ENCODE measurements around the gene SRSF7. TPM values are rescaled to one million over a fixed set of nuclear protein-coding genes. Genes with fewer than 3 reads are reported as not detected.
A peak's percentile ranks its signal among the peaks of the same experiment; 100 is the strongest.
"Not testable (repeated sequence)": the region's sequence is repeated elsewhere in the genome, so short reads cannot be mapped to it uniquely, and the experiment has no call there.

SRSF7 gene
- total RNA-seq, 2 experiments from 2014 or later, result 243 to 249 TPM

DNA sequence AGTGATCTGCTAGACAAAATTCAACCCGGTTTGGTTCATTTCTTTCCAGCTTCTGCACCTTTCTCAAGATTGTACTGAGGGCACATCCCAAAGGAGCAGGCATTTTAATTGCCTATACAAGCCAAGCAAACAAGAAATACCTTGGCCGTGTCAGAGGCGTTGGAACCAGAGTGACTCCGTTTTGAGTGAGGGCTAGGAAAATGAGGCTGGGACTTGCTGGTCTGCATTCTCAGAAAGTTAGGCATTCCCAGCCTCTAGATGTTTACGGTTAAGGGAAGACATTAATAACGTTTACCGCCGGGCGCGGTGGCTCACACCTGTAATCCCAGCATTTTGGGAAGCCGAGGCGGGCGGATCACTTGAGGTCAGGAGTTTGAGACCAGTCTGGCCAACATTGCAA, 25.4 kb upstream of the SRSF7 start:
- Mint-ChIP-seq H3K4me3 (no peak overlapping the region), H3K27me3 (peaks cover 16% of the 10 kb centered on the region), H3K9me3 (no peaks in the 10 kb centered on the region), H3K27ac (no peak overlapping the region), H3K36me3 (ENCODE audit: low read depth) (peaks cover 11% of the 10 kb centered on the region), H3K4me1 (peaks cover 23% of the 10 kb centered on the region)
- no peak for DNase-seq
- POLR2A ChIA-PET, result interaction anchor here (0.6 to 4.9 kb wide), 4 partner anchors 25 to 397 kb away, joined by 3 to 34 read pairs (median 4); partner anchors contain the start of gene SRSF7
- CTCF ChIA-PET, result no interaction called here

DNA sequence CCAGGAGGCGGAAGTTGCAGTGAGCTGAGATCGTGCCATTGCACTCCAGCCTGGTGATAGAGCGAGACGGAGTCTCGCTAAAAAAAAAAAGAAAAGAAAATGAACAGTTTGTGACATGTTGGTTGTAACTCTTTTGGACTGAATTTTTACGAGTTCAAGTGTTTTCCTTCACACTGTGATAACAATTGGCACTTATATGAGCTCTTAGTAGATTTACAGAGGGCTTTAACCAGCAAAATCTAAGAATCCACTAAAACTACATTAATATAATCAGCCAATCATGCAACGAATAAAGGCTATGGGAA, 24.7 kb upstream of the SRSF7 start:
- Mint-ChIP-seq H3K9me3 (no peaks in the 10 kb centered on the region), H3K27ac (no peak overlapping the region), H3K36me3 (ENCODE audit: low read depth) (peaks cover 4% of the 10 kb centered on the region), H3K27me3 (peaks cover 16% of the 10 kb centered on the region), H3K4me3 (no peak overlapping the region), H3K4me1 (peaks cover 23% of the 10 kb centered on the region)
- POLR2A ChIA-PET, result interaction anchor here (1.1 to 4.9 kb wide), 3 partner anchors 25 to 34 kb away, joined by 3 to 34 read pairs (median 6); partner anchors contain the start of gene SRSF7
- CTCF ChIA-PET, result no interaction called here
- no peak for DNase-seq

DNA sequence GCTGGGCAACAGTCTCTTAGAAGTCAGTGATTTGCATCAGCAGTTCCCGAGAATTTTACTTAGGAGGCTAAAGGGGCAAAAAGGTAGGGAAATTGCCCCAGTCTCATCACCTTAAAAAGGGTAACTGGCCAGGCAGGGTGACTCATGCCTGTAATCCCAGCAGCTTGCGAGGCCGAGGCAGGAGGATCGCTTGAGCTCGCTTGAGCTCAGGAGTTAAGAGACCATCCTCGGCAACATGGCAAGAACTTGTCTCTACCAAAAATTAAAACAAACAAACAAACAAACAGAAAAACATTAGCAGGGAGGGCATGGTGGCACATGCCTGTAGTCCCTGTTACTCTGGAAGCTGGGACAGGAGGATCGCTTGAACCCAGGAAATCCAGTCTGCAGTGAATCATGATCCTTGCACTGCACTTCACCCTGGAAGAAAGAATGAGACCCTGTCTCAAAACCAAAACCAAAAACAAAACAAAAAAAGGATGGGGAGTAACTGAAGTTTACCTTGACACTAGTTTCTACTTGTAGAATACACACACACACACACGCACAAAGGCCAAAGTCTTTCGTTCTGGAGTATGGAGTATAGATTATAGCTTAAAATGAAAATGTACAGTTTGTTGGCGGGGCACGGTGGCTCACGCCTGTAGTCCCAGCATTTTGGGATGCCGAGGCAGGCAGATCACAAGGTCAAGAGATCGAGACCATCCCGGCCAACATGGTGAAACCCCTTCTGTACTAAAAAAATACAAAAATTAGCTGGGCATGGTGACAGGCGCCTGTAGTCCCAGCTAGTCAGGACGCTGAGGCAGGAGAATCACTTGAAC, 24.1 kb upstream of the SRSF7 start:
- DNase-seq, result no peak
- Mint-ChIP-seq H3K4me3 (no peak overlapping the region), H3K27me3 (peaks cover 16% of the 10 kb centered on the region), H3K27ac (no peak overlapping the region), H3K36me3 (ENCODE audit: low read depth) (peaks cover 4% of the 10 kb centered on the region), H3K9me3 (no peaks in the 10 kb centered on the region), H3K4me1 (peaks cover 23% of the 10 kb centered on the region)
- ChIA-PET CTCF (interaction anchor here (0.9 kb wide), 1 partner anchor 40 kb away, joined by 3 read pairs; no protein-coding TSS in a partner anchor), POLR2A (interaction anchor here (1.1 to 4.9 kb wide), 3 partner anchors 24 to 34 kb away, joined by 3 to 34 read pairs (median 6); partner anchors contain the start of gene SRSF7)

DNA sequence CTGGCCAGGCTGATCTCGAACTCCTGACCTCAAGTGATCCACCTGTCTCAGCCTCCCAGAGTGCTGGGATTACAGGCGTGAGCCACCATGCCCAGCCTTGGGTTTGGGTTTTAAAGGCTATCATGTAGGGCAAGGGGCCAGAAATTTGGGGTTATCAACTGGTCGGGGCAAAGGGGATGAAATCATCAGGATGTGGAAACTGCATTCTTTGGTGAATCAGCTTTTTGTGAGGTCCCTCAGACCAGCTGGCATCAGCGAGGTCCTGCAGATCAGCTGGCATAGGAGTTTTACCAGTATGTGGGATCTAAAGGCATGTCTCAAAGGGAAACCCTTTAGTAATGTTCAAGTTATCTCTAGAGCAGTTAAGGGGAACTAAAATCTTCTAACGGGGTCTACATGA, 20.5 kb upstream of the SRSF7 start:
- Mint-ChIP-seq H3K9me3 (no peaks in the 10 kb centered on the region), H3K4me1 (peaks cover 5% of the 10 kb centered on the region), H3K4me3 (no peak overlapping the region), H3K36me3 (ENCODE audit: low read depth) (no peaks in the 10 kb centered on the region), H3K27ac (no peak overlapping the region), H3K27me3 (peaks cover 14% of the 10 kb centered on the region)
- DNase-seq, result no peak
- POLR2A ChIA-PET, result interaction anchor here (1.1 to 4.9 kb wide), 2 partner anchors 10 to 20 kb away, joined by 3 to 30 read pairs; partner anchors contain the start of gene SRSF7
- CTCF ChIA-PET, result interaction anchor here (0.6 to 1.2 kb wide), 2 partner anchors 168 to 396 kb away, joined by 3 read pairs; no protein-coding TSS in a partner anchor

DNA sequence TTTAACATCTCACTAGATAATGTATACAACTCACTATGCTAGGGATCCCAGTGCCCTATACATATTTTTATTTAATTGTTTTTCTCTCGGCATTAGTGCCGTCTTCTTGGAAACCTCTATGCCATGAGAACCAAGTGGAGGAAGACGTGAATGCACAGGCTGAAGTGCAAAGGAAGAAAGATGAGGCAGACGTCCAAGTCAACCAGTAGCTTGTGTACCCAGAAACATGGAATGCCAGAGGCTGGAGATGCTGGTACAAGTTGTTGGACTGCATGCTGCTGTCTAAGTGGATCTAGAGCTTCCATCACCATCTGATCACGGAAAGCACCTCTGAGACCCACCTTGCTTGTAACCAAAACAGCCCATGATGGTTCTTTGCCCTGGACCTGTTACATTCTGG, 14.4 kb upstream of the SRSF7 start:
- POLR2A ChIA-PET, result interaction anchor here (1.1 to 1.3 kb wide), 2 partner anchors 14 to 15 kb away, joined by 4 to 5 read pairs; partner anchors contain the start of gene SRSF7
- Mint-ChIP-seq H3K9me3 (no peaks in the 10 kb centered on the region), H3K4me1 (peaks cover 10% of the 10 kb centered on the region), H3K36me3 (ENCODE audit: low read depth) (no peaks in the 10 kb centered on the region), H3K4me3 (no peak overlapping the region), H3K27me3 (no peaks in the 10 kb centered on the region), H3K27ac (no peak overlapping the region)
- CTCF ChIA-PET, result no interaction called here
- DNase-seq, result no peak

DNA sequence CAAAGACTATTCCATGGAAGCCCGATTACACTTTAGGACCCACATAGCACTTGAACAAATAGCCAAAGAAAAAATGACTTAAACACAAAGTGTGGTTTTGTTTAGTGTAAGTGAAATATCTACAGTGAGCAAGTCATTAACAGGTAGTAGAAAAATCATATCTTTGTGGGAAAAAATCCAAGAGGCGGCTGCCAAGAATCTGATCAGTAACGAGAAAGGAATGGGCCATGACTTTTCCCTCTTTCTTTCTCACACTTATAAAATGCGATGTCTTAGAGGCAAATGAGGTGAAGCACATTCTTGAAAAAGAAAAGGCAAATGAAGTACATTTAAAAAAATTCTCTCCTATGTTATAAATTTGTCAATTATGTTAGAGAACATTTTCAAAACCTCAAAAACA, 14.0 kb upstream of the SRSF7 start:
- no peaks in the 10 kb centered on the region for H3K27me3 Mint-ChIP-seq
- H3K9me3 Mint-ChIP-seq, result no peaks in the 10 kb centered on the region
- H3K36me3 Mint-ChIP-seq (ENCODE audit: low read depth), result no peaks in the 10 kb centered on the region
- no peak for DNase-seq
- no peak overlapping the region for H3K4me3 Mint-ChIP-seq
- ChIA-PET POLR2A (interaction anchor here (1.1 kb wide), 1 partner anchor 15 kb away, joined by 5 read pairs; no protein-coding TSS in a partner anchor), CTCF (no interaction called here)
- H3K27ac Mint-ChIP-seq, result no peak overlapping the region
- H3K4me1 Mint-ChIP-seq, result peaks cover 10% of the 10 kb centered on the region

DNA sequence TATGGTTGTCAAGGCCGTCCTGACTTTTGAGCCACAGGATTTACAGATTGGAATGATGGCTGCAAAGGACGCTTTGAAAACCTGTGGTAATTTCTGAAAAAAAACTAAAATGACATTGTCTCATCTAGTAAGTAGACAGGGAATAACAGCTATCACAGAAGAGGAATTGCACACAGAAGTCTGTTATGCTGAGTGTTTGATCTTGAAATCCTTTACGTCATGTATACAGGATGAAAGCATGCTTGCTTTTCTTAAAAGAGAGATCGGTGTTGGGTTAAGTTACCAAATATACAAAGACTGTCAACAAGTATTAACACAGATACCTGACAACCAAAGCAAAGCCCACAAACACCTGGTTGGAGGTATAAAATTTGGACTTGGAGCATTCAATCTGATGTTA, 12.6 kb upstream of the SRSF7 start:
- Mint-ChIP-seq H3K4me3 (no peak overlapping the region), H3K27me3 (no peaks in the 10 kb centered on the region), H3K4me1 (peaks cover 10% of the 10 kb centered on the region), H3K27ac (no peak overlapping the region), H3K36me3 (ENCODE audit: low read depth) (no peaks in the 10 kb centered on the region), H3K9me3 (no peaks in the 10 kb centered on the region)
- ChIA-PET CTCF (interaction anchor here (1.1 kb wide), 1 partner anchor 256 kb away, joined by 3 read pairs; no protein-coding TSS in a partner anchor), POLR2A (interaction anchor here (4.9 kb wide), 1 partner anchor 12 kb away, joined by 64 read pairs; the partner anchor contains the start of gene SRSF7)
- DNase-seq, result no peak

DNA sequence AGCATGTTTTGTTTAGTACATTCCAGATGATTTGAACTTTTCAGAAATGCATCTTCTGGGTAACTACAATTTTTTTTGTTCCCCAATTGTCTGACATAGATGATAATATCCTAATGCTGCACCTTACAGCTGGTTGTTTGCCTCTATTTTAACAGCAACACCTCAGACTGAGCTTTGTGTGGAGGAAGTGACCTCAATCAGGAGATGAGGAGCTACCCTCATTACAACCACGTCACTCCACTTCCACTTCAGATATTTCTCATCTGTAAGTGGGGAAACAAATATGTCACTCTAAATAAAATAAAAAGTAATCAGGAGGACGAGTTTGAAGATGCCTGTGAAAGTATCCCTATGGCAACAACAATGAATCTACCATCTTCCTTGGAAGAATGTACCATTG, 12.1 kb upstream of the SRSF7 start:
- no peaks in the 10 kb centered on the region for H3K27me3 Mint-ChIP-seq
- no peak overlapping the region for H3K4me3 Mint-ChIP-seq
- no peak overlapping the region for H3K27ac Mint-ChIP-seq
- POLR2A ChIA-PET, result interaction anchor here (4.9 kb wide), 1 partner anchor 12 kb away, joined by 64 read pairs; the partner anchor contains the start of gene SRSF7
- DNase-seq, result no peak
- H3K9me3 Mint-ChIP-seq, result no peaks in the 10 kb centered on the region
- CTCF ChIA-PET, result interaction anchor here (0.7 to 1.1 kb wide), 3 partner anchors 14 to 255 kb away, joined by 3 to 4 read pairs (median 3); no protein-coding TSS in a partner anchor
- H3K36me3 Mint-ChIP-seq (ENCODE audit: low read depth), result no peaks in the 10 kb centered on the region
- H3K4me1 Mint-ChIP-seq, result peaks cover 10% of the 10 kb centered on the region

DNA sequence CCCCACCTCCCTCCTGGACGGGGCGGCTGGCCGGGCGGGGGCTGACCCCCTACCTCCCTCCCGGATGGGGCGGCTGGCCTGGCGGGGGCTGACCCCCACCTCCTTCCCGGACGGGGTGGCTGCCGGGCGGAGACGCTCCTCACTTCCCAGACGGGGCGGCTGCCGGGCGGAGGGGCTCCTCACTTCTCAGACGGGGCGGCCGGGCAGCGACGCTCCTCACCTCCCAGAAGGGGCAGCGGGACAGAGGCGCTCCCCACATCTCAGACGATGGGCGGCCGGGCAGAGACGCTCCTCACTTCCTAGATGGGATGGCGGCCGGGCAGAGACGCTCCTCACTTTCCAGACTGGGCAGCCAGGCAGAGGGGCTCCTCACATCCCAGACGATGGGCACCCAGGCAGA, 4.7 kb upstream of the SRSF7 start:
- H3K27ac Mint-ChIP-seq; H3K4me3 Mint-ChIP-seq; DNase-seq; CTCF ChIA-PET; H3K36me3 Mint-ChIP-seq (ENCODE audit: low read depth); POLR2A ChIA-PET; H3K27me3 Mint-ChIP-seq; H3K9me3 Mint-ChIP-seq: not testable (repeated sequence)
- H3K4me1 Mint-ChIP-seq, result peaks cover 19% of the 10 kb centered on the region

DNA sequence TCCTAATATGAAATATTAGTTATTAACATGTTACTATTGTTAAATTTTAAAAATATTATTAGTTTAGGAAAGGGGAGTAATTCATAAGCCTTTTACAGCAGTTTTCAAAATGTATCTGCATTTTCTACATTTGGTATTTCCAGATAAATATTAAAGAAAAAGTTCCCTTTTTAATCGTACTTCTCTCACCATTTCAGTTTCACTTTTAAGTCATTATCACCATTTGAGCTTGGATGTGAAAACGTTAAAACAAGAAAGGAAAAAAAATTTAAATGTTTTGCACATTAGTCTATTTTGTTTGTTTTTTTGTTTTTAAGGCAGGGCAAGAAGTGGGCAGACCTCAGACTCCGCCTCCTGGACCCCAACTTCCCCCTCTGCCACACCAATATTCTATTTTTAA, 3.3 kb upstream of the SRSF7 start:
- ChIA-PET POLR2A (interaction anchor here (0.7 to 9.4 kb wide), 3 partner anchors 16 to 23 kb away, joined by 3 to 170 read pairs (median 5); partner anchors contain the start of gene GEMIN6), CTCF (no interaction called here)
- no peaks in the 10 kb centered on the region for H3K27me3 Mint-ChIP-seq
- H3K27ac Mint-ChIP-seq, result peak overlapping the region; percentile 65
- peaks cover 23% of the 10 kb centered on the region for H3K4me1 Mint-ChIP-seq
- peak overlapping the region; percentile 63 for H3K4me3 Mint-ChIP-seq
- peaks cover 16% of the 10 kb centered on the region for H3K36me3 Mint-ChIP-seq (ENCODE audit: low read depth)
- H3K9me3 Mint-ChIP-seq, result no peaks in the 10 kb centered on the region
- no peak for DNase-seq

DNA sequence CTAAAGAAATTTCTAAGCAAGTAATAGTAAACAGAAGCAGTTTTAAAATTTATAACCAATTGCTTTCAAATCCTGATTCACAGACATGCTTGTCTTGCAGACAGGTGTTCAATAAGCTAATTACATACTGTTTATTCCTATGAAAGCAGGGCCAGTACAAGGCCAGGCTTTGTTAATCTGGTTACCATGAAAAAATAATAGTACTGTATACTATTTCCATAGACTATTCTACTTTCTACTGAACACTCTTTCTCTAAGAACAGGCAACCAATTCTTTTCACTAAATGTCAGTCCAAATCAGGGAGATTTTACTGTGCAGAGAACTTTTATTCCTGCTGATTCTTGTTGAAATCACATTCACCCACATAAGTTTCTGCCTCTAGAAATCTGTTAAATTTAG, 2.9 kb upstream of the SRSF7 start:
- Mint-ChIP-seq H3K4me3 (peak overlapping the region; percentile 73), H3K36me3 (ENCODE audit: low read depth) (peaks cover 21% of the 10 kb centered on the region), H3K4me1 (peaks cover 25% of the 10 kb centered on the region), H3K27ac (peak overlapping the region; percentile 74), H3K9me3 (no peaks in the 10 kb centered on the region), H3K27me3 (no peaks in the 10 kb centered on the region)
- ChIA-PET CTCF (no interaction called here), POLR2A (interaction anchor here (0.7 to 9.4 kb wide), 4 partner anchors 16 to 24 kb away, joined by 3 to 170 read pairs (median 18); partner anchors contain the start of gene GEMIN6)
- DNase-seq, result no peak

DNA sequence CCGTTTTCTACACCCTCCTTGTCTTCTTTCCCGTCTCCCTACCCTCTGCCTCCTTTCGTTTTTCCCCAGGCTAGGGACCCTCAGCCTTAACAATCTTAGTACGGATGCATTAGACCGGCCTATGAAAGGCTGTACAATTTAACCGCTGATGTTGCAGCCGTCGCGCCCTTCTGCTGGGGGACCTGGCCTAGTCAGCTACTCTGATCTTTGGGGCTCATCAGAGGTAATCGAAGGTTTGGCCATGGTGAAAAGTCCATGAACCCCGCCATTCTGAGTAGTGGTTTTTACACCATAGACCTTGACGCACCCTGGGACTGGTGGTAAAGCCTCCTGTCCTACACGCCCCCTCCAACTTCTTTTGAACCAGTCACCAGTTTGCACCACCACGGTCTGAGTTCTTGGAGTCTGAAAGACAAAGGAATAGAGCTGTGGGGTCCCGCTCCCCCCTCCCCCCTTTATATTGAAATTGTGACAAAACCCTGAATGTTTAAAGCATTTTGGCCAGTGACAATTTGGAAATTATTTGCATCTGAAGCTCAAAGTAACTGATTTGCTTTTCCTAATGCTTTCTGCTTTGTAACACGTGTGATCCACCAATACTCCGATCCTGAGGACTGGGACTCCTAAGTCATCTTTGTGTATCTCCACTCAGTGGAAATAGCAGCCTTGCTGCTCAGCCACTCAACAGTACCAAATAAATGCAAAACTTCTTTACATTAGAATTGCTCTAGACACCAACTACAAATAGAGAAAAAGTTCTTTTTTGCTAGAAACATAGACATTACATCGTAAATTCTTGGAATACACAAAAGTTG, 642 bp upstream of the SRSF7 start:
- Mint-ChIP-seq H3K4me1 (peaks cover 48% of the 10 kb centered on the region), H3K27me3 (no peaks in the 10 kb centered on the region)

More for the DNA sequence above, 642 bp upstream of the SRSF7 start:
- CTCF ChIA-PET, result interaction anchor here (0.6 to 2.2 kb wide), 12 partner anchors 10 to 202 kb away, joined by 3 to 10 read pairs (median 4); no protein-coding TSS in a partner anchor
- no peak for DNase-seq
- POLR2A ChIA-PET, result interaction anchor here (0.5 to 9.9 kb wide), 83 partner anchors 10 to 1136 kb away, joined by 3 to 364 read pairs (median 6); partner anchors contain the start of genes ATL2, CYP1B1, DHX57 and GALM
- no peaks in the 10 kb centered on the region for H3K9me3 Mint-ChIP-seq
- peaks cover 43% of the 10 kb centered on the region for H3K36me3 Mint-ChIP-seq (ENCODE audit: low read depth)
- H3K4me3 Mint-ChIP-seq, result peak overlapping the region; percentile 97
- peak overlapping the region; percentile 98 for H3K27ac Mint-ChIP-seq
